Measurements from ENCODE around the gene MRPS6.

GRCh38 chr21:34152500-34152899 is 79.1 kb downstream of the MRPS6 start:
- TF ChIP-seq POLR2AphosphoS5 (IDR thresholded peaks at IDR 0.05) (no peak), CTCF (IDR thresholded peaks at IDR 0.05) (no peak), EP300 (IDR thresholded peaks at IDR 0.05) (no peak), POLR2A (IDR thresholded peaks at IDR 0.05; ENCODE audit: low read depth) (no peak)

Data from esophagus muscularis mucosa (tissue), 4 donors.